Mammary epithelial cell (primary cell): ENCODE data around the gene CHMP4B.

Experiments
- CTCF ChIP-seq, 2 donors: IDR thresholded peaks in 1 of 2; conservative IDR thresholded peaks in 1 of 2; 2 replicates each; pipeline ENCODE4 v1.5.1; 2011 to 2012; ENCODE audit warnings: inconsistent platforms in 2 of 2, low read length in 2 of 2, mild to moderate bottlenecking in 2 of 2, control low read depth in 1 of 2, low read depth in 1 of 2; ENCODE audit not compliant: insufficient read depth in 1 of 2; ENCODE audit errors: extremely low read depth in 1 of 2
- EZH2 ChIP-seq: IDR thresholded peaks from 2 replicates; pipeline ENCODE4 v1.6.1; 2012; ENCODE audit warnings: low read length, inconsistent platforms, borderline replicate concordance

GRCh38 chr20:33871362-33871761 lies 60.2 kb downstream of the CHMP4B start:
- no peak for TF ChIP-seq CTCF (conservative IDR thresholded peaks at IDR 0.05 in 1 of 2, IDR thresholded peaks at IDR 0.05 in 1 of 2; ENCODE audit: extremely low read depth in 1 of 2, insufficient read depth in 1 of 2, low read depth in 1 of 2, low read length in 2 of 2)
- no peak for TF ChIP-seq EZH2
